Dedifferentiated amniotic fluid mesenchymal stem cell (primary cell): Measurements from ENCODE around the gene KRT79.
"Not testable (repeated sequence)": the region's sequence is repeated elsewhere in the genome, so short reads cannot be mapped to it uniquely, and the experiment has no call there.

Experiments
- DNase-seq: peaks from one replicate; pipeline ENCODE4 v3.0.0-alpha.2; 2016; ENCODE audit errors: extremely low spot score

KRT79 gene

GRCh38 chr12:52806821-52807543, 27.1 kb downstream of the KRT79 start:
- DNase-seq: no peak

DNA sequence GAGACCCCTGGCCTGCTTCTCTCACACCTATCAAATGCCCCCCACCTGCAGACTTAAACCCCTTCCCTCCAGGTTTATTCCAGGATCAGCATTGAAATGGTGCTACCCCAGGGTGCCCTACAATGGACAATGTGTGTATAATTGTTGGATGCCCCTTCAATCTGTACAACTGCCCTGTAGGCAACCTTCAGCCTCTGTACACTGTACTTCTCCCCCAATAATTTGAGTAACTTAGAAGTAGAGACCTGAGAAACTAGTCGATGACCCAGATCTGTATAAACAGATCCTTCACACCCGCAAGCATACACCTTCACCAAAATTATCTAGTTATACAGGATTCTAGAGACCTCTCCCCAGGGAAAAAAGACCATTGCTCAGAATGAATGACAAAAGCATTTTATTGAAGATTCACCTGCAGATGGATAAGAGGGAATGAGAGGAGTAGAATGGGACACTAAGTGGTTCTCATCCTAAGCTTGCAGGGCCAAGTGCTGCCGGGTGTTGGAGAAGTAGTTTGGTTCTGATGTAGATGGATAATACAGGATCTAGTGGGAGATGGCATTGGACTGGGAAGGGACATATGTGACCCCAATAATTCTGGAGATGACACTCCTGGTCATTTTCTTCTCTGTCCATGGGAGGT, 27.8 kb downstream of the KRT79 start:
- DNase-seq: no peak

DNA sequence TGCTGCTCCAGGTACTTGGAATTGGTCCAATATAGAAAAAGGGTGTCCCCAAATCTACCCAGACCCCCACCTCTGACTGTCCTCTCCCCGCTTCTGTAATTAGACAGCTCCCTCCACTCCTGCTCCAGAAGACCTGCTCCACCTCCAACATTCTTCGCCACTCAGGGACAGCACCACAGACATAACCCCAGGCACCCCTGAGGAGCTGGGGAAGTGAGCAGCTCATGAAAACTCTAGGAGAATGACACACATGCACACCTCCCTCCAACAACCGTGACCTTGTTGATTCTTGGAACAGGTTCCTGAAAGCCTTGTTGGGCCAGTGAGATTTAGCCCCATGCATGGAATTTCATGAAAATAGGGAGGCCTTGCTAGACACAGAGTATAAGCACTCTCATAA, 28.4 kb downstream of the KRT79 start:
- no peak for DNase-seq

- no peak for DNase-seq
Observed at GRCh38 chr12:52805000-52805399, 29.1 kb downstream of the KRT79 start.

- no peak for DNase-seq
Observed at GRCh38 chr12:52802442-52802841, 31.7 kb downstream of the KRT79 start.

DNA sequence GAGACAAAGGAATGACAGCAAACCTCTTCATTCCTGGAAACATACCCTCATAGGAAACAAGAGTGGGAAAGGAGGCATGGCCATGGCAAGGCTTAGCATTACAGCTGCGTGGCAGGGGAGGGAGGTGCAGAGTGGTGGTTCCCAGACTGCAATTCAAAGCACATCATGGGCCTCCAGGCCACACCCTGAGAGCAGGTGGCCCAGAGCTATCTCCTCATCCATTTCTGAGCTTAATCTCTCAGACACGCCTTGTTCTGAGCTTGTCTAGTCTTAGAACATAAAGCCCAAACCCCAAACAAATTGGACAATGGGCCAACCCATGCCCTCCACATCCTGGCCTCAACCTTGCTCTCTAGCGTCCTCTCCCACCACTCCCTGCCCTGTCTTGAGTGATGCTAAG, 32.3 kb downstream of the KRT79 start:
- DNase-seq: no peak

DNA sequence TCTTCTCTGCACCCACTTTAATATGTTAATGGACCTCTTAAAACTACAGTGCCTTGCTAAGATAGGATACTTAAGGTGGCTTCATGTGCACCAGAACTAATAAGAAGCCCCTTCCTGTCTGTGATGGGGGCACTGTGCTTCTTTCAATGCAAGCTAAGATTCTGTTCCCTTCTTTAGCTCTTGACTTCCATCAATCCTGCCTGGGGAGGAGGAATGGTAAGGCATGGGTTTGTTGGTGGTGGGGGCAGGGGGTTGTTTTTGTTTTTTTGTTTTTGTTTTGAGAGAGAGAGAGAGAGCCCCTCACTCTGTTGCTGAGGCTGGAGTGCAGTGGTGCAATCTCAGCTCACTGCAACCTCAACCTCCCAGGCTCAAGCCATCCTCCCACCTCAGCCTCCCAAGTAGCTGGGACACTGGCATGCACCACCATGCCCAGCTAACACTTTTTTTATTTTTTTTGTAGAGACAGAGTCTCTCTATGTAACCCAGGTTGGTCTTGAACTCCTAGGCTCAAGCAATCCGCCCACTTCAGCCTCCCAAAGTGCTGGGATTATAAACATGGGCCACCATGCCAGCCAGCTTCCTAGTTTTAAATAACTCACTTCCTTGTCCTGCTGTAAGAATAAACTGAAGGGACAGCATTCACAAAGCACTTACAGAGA, 33.7 kb downstream of the KRT79 start:
- DNase-seq: no peak

- DNase-seq: no peak
Observed at GRCh38 chr12:52799505-52800211, 34.5 kb downstream of the KRT79 start.

DNA sequence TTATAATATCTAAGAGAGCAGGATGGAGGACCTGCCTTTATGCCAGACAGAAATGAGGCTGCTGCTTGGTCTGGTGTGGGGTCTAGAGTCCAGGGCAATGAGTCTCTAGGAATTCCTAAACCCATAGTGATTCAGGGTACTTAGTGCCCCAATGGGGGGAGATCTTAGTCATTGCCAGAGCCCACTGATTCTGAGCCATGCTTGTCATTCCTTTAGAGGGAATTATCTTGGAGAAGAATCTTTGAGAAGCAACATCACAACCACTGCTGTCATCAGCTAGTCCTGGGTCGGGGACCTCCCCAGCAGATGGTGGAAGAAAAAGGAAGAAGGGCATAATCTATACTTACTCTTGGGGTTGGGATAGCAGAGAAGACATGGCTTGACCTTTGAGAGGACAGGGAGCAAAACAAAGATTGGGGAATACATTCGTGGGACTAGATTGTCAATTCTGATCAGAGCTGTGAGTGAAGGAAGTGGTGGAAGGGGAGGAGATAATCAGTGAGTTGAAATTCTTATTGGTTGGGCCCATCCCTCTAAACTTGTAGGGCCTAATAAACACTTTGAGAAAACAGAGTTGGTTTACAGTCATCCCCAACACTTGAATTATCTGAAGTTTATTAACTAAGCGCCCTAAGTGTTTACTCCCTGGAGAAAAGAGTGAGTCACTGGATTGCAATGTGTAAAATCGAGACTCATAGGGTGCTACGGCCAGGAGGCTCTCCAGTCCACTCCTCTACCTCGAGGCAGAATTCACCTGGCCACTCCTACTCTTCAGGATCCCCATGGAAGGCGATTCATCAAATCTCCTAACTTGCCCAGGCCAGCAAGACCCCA, 35.2 kb downstream of the KRT79 start:
- DNase-seq: no peak

DNA sequence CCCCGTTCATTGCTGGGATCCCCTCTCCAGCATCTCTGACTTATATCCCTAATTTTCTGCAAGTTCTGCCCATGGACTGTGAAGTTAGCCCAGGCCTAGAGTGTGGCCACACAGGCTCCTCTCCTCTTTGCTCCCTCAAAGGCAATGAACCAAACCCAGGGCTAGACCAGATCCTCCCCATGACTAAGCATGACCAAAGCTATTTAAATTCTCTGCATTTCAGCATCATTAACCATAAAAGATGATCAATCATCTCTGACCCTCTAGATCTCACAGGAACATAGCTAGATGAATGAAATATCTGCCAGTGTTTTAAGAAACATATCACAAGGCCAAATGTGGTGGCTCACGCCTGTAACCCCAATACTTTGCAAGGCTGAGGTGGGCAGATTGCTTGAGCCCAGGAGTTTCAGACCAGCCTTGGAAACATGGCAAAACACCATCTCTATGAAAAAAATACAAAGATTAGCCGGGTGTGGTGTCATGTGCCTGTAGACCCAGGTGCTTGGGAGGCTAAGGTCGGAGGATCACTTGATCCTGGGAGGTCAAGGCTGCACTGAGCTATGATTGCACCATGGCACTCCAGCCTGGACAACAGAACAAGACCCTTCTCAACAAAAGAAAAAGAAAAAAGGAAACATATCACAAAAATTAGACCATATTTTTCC, 36.0 kb downstream of the KRT79 start:
- no peak for DNase-seq

DNA sequence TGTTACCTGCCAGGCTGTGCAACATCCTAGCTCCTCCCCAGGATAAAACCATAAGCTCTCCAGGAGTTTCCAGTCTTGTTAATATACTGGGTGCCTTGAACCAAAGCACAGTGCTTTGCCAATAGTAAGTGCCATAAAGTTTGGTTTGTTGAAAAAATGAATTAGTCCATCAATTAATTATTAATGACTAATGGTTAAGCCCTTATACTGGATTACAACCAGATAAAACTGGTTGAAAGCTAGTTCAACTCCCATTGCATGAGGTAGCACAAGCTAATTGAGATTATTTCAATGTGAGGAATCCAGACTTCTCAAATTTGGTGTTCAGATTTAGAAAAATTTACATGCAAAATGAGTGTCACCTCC, 36.6 kb downstream of the KRT79 start:
- no peak for DNase-seq

GRCh38 chr12:52796839-52797528, 37.1 kb downstream of the KRT79 start:
- DNase-seq: no peak

DNA sequence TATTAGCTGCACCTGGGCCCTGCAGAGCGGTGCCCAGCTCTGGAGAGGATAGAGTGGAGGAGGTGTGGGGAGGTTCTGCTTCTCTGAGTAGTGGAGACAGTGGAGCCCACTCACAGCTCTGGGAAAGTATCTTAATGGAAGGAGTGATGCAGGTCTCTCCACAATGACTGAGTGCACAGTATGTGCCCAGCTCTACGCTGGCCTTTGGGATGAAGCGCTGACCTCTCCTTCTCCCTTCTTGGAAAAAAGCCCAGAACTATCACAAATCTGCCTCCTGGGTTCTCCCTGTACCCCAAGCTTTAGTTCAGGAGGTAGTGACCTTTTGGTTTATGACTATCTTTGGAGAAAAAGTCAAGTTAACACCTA, 37.7 kb downstream of the KRT79 start:
- DNase-seq: no peak

GRCh38 chr12:52795694-52796428, 38.2 kb downstream of the KRT79 start, which contains the start of gene KRT3:
Gene KRT3, minus strand, starts transcription at chr12:52796117. Its CDS starts 75 bp downstream, at chr12:52796042.
- no peak for DNase-seq

DNA sequence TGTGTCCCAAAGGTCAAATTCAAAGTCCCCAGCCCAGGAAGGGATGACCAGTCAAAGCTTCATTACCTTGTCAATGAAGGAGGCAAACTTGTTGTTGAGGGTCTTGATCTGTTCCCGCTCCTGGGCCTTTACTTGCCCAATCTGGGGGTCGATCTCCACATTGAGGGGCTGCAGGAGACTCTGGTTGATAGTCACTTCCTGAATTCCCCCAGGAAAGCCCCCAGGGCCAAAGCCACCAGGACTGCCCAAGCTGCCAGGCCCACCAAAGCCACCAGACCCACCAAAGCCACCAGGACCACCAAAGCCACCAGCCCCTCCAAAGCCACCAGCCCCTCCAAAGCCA, 38.8 kb downstream of the KRT79 start:
- DNase-seq: not testable (repeated sequence)

DNA sequence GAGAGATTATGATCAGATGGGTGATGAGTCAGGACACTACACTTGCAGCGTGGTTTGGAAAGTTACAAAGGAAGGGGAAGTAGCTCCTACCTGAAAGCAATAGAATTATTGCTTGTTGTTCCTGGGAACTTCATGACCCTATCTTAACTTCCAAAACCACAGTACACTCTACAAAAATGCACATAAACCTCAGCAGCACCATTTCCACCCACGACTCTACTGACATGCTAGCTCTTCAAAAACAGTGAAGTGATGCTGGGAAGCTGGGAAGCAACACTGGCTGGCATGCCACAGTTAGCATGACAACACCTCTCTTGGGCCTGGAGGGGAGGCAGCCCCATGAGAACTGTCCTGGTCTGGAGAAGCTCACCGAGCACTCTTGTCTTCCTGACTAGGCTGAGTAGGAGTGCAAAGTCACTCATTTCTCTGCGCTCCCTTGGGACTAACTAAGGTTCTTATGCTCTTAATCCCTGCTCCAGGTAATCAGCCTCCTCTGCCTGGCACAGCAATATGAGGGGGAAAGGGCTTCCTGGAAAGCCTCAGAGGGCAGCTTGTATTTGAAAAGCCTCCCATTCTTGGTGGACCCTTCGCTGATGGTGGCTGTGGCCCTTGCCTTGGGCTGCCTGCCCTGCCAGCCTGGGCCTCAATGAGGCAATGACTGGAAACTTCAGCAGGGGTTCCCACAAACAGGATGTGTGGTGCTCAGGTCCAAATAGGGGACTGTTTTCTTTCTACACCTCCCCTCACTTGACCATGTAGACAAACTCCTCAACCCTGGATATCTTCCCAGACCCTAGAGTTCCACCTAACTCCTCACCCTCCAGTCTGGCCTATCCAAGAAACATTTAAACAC, 39.4 kb downstream of the KRT79 start:
- DNase-seq: no peak

- DNase-seq: no peak
Observed at GRCh38 chr12:52792185-52793029, 41.7 kb downstream of the KRT79 start.
